GM19351 (cell line): ENCODE results near the gene CDH23.

Source experiments
- ATAC-seq: cut with Tn5 transposase; IDR thresholded peaks from one replicate; pipeline ENCODE4 v1.9.1; 2021; ENCODE audit warnings: mild to moderate bottlenecking, moderate library complexity; ENCODE audit not compliant: unreplicated experiment

Gene CDH23

GRCh38 chr10:71632896-71633600 is 236.3 kb downstream of the CDH23 start:
- ATAC-seq = no peak

GRCh38 chr10:71633920-71634319 is 237.2 kb downstream of the CDH23 start:
- ATAC-seq = no peak

- ATAC-seq = no peak
Observed at GRCh38 chr10:71634531-71635164, 237.9 kb downstream of the CDH23 start.

- ATAC-seq = no peak
Observed at GRCh38 chr10:71635251-71635866, 238.6 kb downstream of the CDH23 start.

GRCh38 chr10:71635867-71636266 is 239.1 kb downstream of the CDH23 start:
- ATAC-seq = no peak

- ATAC-seq = no peak
Observed at GRCh38 chr10:71636588-71636987, 239.9 kb downstream of the CDH23 start.

GRCh38 chr10:71637305-71637704 is 240.6 kb downstream of the CDH23 start:
- no peak for ATAC-seq

- no peak for ATAC-seq
Observed at GRCh38 chr10:71638064-71638821, 241.5 kb downstream of the CDH23 start.

- no peak for ATAC-seq
Observed at GRCh38 chr10:71638822-71639719, 242.4 kb downstream of the CDH23 start.

- no peak for ATAC-seq
Observed at GRCh38 chr10:71640607-71641006, 243.9 kb downstream of the CDH23 start.

GRCh38 chr10:71641449-71641848 is 244.7 kb downstream of the CDH23 start:
- ATAC-seq = no peak

- ATAC-seq = no peak
Observed at GRCh38 chr10:71641986-71642385, 245.3 kb downstream of the CDH23 start.

- ATAC-seq = no peak
Observed at GRCh38 chr10:71643904-71644303, 247.2 kb downstream of the CDH23 start.

- ATAC-seq = no peak
Observed at GRCh38 chr10:71644307-71645180, 247.8 kb downstream of the CDH23 start.

- no peak for ATAC-seq
Observed at GRCh38 chr10:71645185-71645584, 248.5 kb downstream of the CDH23 start.

- no peak for ATAC-seq
Observed at GRCh38 chr10:71646037-71646436, 249.3 kb downstream of the CDH23 start.

- ATAC-seq = no peak
Observed at GRCh38 chr10:71646592-71647292, 250.0 kb downstream of the CDH23 start.

- ATAC-seq = no peak
Observed at GRCh38 chr10:71647526-71648253, 251.0 kb downstream of the CDH23 start.
